Neural cell (in vitro differentiated cells): Measurements from ENCODE around the gene RALGDS.

Experiments
- POLR2AphosphoS5 ChIP-seq: IDR thresholded peaks from 2 replicates; pipeline ENCODE4 v1.6.1; 2012
- REST ChIP-seq: IDR thresholded peaks from 2 replicates; pipeline ENCODE4 v1.6.1; 2012; ENCODE audit warnings: borderline replicate concordance
- SMC3 ChIP-seq: fragments of 450-650 bp; conservative IDR thresholded peaks from 2 replicates; pipeline ENCODE4 v1.6.1; 2014; ENCODE audit warnings: antibody characterized with exemption, mild to moderate bottlenecking, moderate library complexity; ENCODE audit not compliant: poor library complexity
- TAF1 ChIP-seq: IDR thresholded peaks from 2 replicates; pipeline ENCODE4 v1.6.1; 2012; ENCODE audit warnings: low read depth
- TF ChIP-seq, protein P1 (sequence below): fragments of 450-650 bp; IDR thresholded peaks from 2 replicates; pipeline ENCODE4 v1.5.1; 2014; ENCODE audit warnings: antibody characterized with exemption, mild to moderate bottlenecking, moderate library complexity; ENCODE audit not compliant: poor library complexity, severe bottlenecking

DNA sequence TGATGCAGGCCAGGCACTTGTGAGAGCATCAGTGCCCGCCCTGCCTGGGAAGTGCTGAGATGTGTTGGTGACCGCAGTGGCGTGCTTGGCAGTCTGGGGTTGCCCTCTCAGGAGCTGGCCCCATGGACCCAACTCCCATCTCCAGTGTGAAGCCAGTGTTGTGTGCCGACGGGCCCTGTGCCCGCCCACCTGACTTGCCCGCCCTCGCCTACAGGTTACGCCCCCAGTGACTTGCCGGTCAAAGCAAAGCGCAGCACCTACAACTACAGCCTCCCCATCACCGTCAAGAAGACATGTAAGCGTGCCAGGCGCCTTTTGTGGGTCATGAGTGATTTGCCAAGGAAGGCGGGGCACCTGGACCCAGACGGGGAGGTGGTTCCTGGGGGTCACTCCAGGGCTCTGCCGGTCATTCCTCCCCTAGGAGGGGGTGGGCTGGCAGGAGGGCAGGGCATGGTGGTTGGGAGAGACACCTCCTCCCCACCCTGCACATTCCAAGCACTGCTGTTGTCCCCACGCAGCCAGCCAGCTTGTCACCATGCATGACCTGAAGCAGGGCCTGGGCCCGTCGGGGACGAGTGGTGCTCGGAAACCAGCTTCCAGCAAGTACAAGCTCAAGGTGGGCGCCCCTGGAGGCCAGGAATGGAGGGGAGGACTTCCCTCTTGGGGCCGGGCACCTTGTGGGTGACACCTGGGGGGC lies 66.7 kb downstream of the RALGDS start:
- no peak for TF ChIP-seq SMC3
- TF ChIP-seq TAF1: no peak
- no peak for TF ChIP-seq REST
- TF ChIP-seq, protein P1, sequence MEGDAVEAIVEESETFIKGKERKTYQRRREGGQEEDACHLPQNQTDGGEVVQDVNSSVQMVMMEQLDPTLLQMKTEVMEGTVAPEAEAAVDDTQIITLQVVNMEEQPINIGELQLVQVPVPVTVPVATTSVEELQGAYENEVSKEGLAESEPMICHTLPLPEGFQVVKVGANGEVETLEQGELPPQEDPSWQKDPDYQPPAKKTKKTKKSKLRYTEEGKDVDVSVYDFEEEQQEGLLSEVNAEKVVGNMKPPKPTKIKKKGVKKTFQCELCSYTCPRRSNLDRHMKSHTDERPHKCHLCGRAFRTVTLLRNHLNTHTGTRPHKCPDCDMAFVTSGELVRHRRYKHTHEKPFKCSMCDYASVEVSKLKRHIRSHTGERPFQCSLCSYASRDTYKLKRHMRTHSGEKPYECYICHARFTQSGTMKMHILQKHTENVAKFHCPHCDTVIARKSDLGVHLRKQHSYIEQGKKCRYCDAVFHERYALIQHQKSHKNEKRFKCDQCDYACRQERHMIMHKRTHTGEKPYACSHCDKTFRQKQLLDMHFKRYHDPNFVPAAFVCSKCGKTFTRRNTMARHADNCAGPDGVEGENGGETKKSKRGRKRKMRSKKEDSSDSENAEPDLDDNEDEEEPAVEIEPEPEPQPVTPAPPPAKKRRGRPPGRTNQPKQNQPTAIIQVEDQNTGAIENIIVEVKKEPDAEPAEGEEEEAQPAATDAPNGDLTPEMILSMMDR: no peak
- no peak for TF ChIP-seq POLR2AphosphoS5
